MM.1S (cell line): ENCODE results near the gene MYL9.

ENCODE experiments used
- DNase-seq: peaks from one replicate; pipeline ENCODE4 v3.0.0-alpha.2; 2015
- H2AFZ ChIP-seq: fragments of 300-600 bp; sonication (generic); 2 replicates; pipeline ENCODE4 v1.6.0; 2016; ENCODE audit warnings: antibody characterized with exemption, low read length
- H3F3A ChIP-seq: fragments of 300-600 bp; sonication (generic); 2 replicates; pipeline ENCODE4 v1.6.1; 2016; ENCODE audit warnings: mild to moderate bottlenecking, antibody characterized with exemption, low read length, moderate library complexity, mixed read lengths; ENCODE audit not compliant: insufficient read depth
- H3K27ac ChIP-seq: fragments of 300-600 bp; sonication (generic); 2 replicates; pipeline ENCODE4 v1.5.1; 2016; ENCODE audit warnings: mild to moderate bottlenecking, low read length
- H3K27me3 ChIP-seq: fragments of 300-600 bp; sonication (generic); replicated peaks from 2 replicates; pipeline ENCODE4 v1.6.0; 2016; ENCODE audit warnings: low read length; ENCODE audit not compliant: insufficient read depth
- H3K36me3 ChIP-seq: fragments of 300-600 bp; sonication (generic); replicated peaks from 2 replicates; pipeline ENCODE4 v1.6.1; 2016; ENCODE audit warnings: mild to moderate bottlenecking, low read length, mixed read lengths; ENCODE audit not compliant: insufficient read depth
- H3K4me1 ChIP-seq: fragments of 300-600 bp; sonication (generic); 2 replicates; pipeline ENCODE4 v1.6.1; 2016; ENCODE audit warnings: low read length, mixed read lengths
- H3K4me2 ChIP-seq: fragments of 300-600 bp; sonication (generic); 2 replicates; pipeline ENCODE4 v1.6.0; 2016; ENCODE audit warnings: low read depth, low read length
- H3K4me3 ChIP-seq: fragments of 300-600 bp; sonication (generic); 2 replicates; pipeline ENCODE4 v1.5.1; 2016; ENCODE audit warnings: low read length, mixed read lengths
- H3K79me2 ChIP-seq: fragments of 300-600 bp; sonication (generic); 2 replicates; pipeline ENCODE4 v1.6.1; 2016; ENCODE audit warnings: mixed run types, low read length, mixed read lengths
- H3K9ac ChIP-seq: fragments of 300-600 bp; sonication (generic); 2 replicates; pipeline ENCODE4 v1.6.1; 2016; ENCODE audit warnings: low read length, mixed read lengths
- H3K9me2 ChIP-seq: fragments of 300-600 bp; sonication (generic); replicated peaks from 2 replicates; pipeline ENCODE4 v1.6.1; 2016; ENCODE audit warnings: mild to moderate bottlenecking, low read length, mixed read lengths; ENCODE audit not compliant: insufficient read depth
- H3K9me3 ChIP-seq: fragments of 300-600 bp; sonication (generic); replicated peaks from 2 replicates; pipeline ENCODE4 v1.6.1; 2016; ENCODE audit warnings: mild to moderate bottlenecking, low read length, mixed read lengths; ENCODE audit not compliant: insufficient read depth
- H4K20me1 ChIP-seq: fragments of 300-600 bp; sonication (generic); 2 replicates; pipeline ENCODE4 v1.6.1; 2016; ENCODE audit warnings: mild to moderate bottlenecking, low read length, moderate library complexity, mixed read lengths; ENCODE audit not compliant: insufficient read depth
- CTCF ChIP-seq: fragments of 300-600 bp; sonication (generic); IDR thresholded peaks from 2 replicates; pipeline ENCODE4 v1.5.1; 2016; ENCODE audit warnings: antibody characterized with exemption, low read length, mixed read lengths
- EZH2 ChIP-seq: fragments of 300-600 bp; sonication (generic); optimal IDR thresholded peaks from 2 replicates; pipeline ENCODE3; 2017; ENCODE audit warnings: low read depth, mild to moderate bottlenecking, antibody characterized with exemption, low read length, mixed read lengths
- EZH2phosphoT487 ChIP-seq: fragments of 300-600 bp; sonication (generic); IDR thresholded peaks from 2 replicates; pipeline ENCODE4 v1.6.1; 2018; ENCODE audit warnings: antibody characterized with exemption, low read length

Gene MYL9

GRCh38 chr20:36591281-36591680 is 50.0 kb downstream of the MYL9 start:
- Histone ChIP-seq H3F3A (peaks cover 26% of the 10 kb centered on the region), H3K4me3 (no peak overlapping the region), H3K9me3 (no peaks in the 10 kb centered on the region), H3K36me3 (no peaks in the 10 kb centered on the region; the same call in 1 of the 2 replicates), H3K9ac (no peak overlapping the region), H4K20me1 (no peaks in the 10 kb centered on the region), H2AFZ (no peak overlapping the region), H3K27me3 (no peaks in the 10 kb centered on the region), H3K9me2 (no peaks in the 10 kb centered on the region), H3K4me2 (no peak overlapping the region), H3K27ac (no peak overlapping the region), H3K4me1 (peaks cover 6% of the 10 kb centered on the region), H3K79me2 (no peaks in the 10 kb centered on the region)
- no peak for DNase-seq
- TF ChIP-seq EZH2phosphoT487 (no peak), EZH2 (no peak), CTCF (no peak)

GRCh38 chr20:36591854-36592641 is 50.7 kb downstream of the MYL9 start:
- TF ChIP-seq EZH2 (no peak), CTCF (no peak; the same call in 1 of the 2 replicates), EZH2phosphoT487 (no peak)
- Histone ChIP-seq H3K4me1 (peaks cover 6% of the 10 kb centered on the region), H3K27ac (no peak overlapping the region), H3K9ac (no peak overlapping the region), H3K4me3 (no peak overlapping the region), H3K36me3 (no peaks in the 10 kb centered on the region; the same call in 1 of the 2 replicates), H3K79me2 (no peaks in the 10 kb centered on the region), H3K9me2 (no peaks in the 10 kb centered on the region), H3K27me3 (no peaks in the 10 kb centered on the region), H3K9me3 (no peaks in the 10 kb centered on the region), H2AFZ (no peak overlapping the region), H4K20me1 (no peaks in the 10 kb centered on the region), H3K4me2 (no peak overlapping the region), H3F3A (peaks cover 29% of the 10 kb centered on the region)
- DNase-seq, result no peak

GRCh38 chr20:36593347-36593929 is 52.1 kb downstream of the MYL9 start:
- Histone ChIP-seq H3K27ac (no peak overlapping the region), H3K27me3 (no peaks in the 10 kb centered on the region), H2AFZ (no peak overlapping the region), H3K9me2 (no peaks in the 10 kb centered on the region), H3K36me3 (no peaks in the 10 kb centered on the region; the same call in 1 of the 2 replicates), H3K9me3 (no peaks in the 10 kb centered on the region), H3F3A (peaks cover 29% of the 10 kb centered on the region), H3K4me1 (peaks cover 6% of the 10 kb centered on the region), H4K20me1 (no peaks in the 10 kb centered on the region), H3K4me3 (no peak overlapping the region), H3K4me2 (no peak overlapping the region), H3K9ac (no peak overlapping the region), H3K79me2 (no peaks in the 10 kb centered on the region)
- no peak for DNase-seq
- TF ChIP-seq CTCF (no peak), EZH2 (no peak), EZH2phosphoT487 (no peak)
